Activated T-helper 2 cell treated with anti-CD3 and anti-CD28 coated beads, Interferon-gamma antibody, Interleukin-2, Interleukin-4, amounts not matched to agents 10 μg/mL and 5 μg/mL and 100 μg/mL, durations not matched to agents 14 hours and 24 hours and 36 hours (primary cell): ENCODE measurements around the gene RGS19. TPM values are rescaled to one million over a fixed set of nuclear protein-coding genes. Genes with fewer than 3 reads are reported as not detected.

Source experiments
- DNase-seq: peaks from one replicate; pipeline ENCODE4 v3.0.0; 2021; ENCODE audit warnings: low spot score
- H3K27ac Mint-ChIP-seq: one replicate; pipeline ENCODE4 v1.8.0; 2021; ENCODE audit warnings: mixed read lengths
- H3K27me3 Mint-ChIP-seq: one replicate; pipeline ENCODE4 v1.8.0; 2021; ENCODE audit warnings: low read depth, mixed read lengths
- H3K36me3 Mint-ChIP-seq: one replicate; pipeline ENCODE4 v1.8.0; 2021; ENCODE audit warnings: low read depth, mixed read lengths
- H3K4me1 Mint-ChIP-seq: one replicate; pipeline ENCODE4 v1.8.0; 2021; ENCODE audit warnings: low read depth, mixed read lengths
- H3K4me3 Mint-ChIP-seq: one replicate; pipeline ENCODE4 v1.8.0; 2021; ENCODE audit warnings: low read depth, mild to moderate bottlenecking, moderate library complexity, mixed read lengths
- H3K9me3 Mint-ChIP-seq: one replicate; pipeline ENCODE4 v1.8.0; 2021; ENCODE audit warnings: mixed read lengths
- intact Hi-C: fragments of 100-400 bp; cut with micrococcal nuclease; formaldehyde crosslinking; loops from one replicate; pipeline ENCODE4 v1.15.1; 2023
- total RNA-seq: library from RNA; stranded (reverse); gene quantifications from 2 replicates; pipeline ENCODE4 v1.2.3, GENCODE V29; 2022

RGS19 gene
- total RNA-seq, 1 donor from 2014 or later = 42.0 TPM

- Mint-ChIP-seq H3K9me3 (no peaks in the 10 kb centered on the region), H3K4me3 (peak overlapping the region; percentile 75), H3K36me3 (no peaks in the 10 kb centered on the region), H3K27me3 (no peaks in the 10 kb centered on the region), H3K27ac (peak overlapping the region; percentile 62), H3K4me1 (peaks cover 15% of the 10 kb centered on the region)
- intact Hi-C loops = no loop called here
- peak; percentile 69 for DNase-seq
These were observed 21.5 kb downstream of the RGS19 start for GRCh38 chr20:64057628-64058498.

- peak overlapping the region; percentile 62 for H3K27ac Mint-ChIP-seq
- intact Hi-C loops = no loop called here
- no peaks in the 10 kb centered on the region for H3K36me3 Mint-ChIP-seq
- no peaks in the 10 kb centered on the region for H3K9me3 Mint-ChIP-seq
- no peak for DNase-seq
- H3K4me3 Mint-ChIP-seq = peak overlapping the region; percentile 75
- H3K4me1 Mint-ChIP-seq = peaks cover 13% of the 10 kb centered on the region
- H3K27me3 Mint-ChIP-seq = peaks cover under 1% of the 10 kb centered on the region
These were observed 22.3 kb downstream of the RGS19 start for GRCh38 chr20:64056889-64057627.

- H3K4me3 Mint-ChIP-seq = no peak overlapping the region
- H3K27ac Mint-ChIP-seq = no peak overlapping the region
- intact Hi-C loops = no loop called here
- peaks cover 3% of the 10 kb centered on the region for H3K27me3 Mint-ChIP-seq
- no peak for DNase-seq
- no peaks in the 10 kb centered on the region for H3K36me3 Mint-ChIP-seq
- peaks cover 11% of the 10 kb centered on the region for H3K4me1 Mint-ChIP-seq
- no peaks in the 10 kb centered on the region for H3K9me3 Mint-ChIP-seq
These were observed 22.8 kb downstream of the RGS19 start for GRCh38 chr20:64056639-64056888.

GRCh38 chr20:64055893-64056638 lies 23.3 kb downstream of the RGS19 start:
- no peaks in the 10 kb centered on the region for H3K9me3 Mint-ChIP-seq
- no peak for DNase-seq
- peaks cover 3% of the 10 kb centered on the region for H3K27me3 Mint-ChIP-seq
- peaks cover 11% of the 10 kb centered on the region for H3K4me1 Mint-ChIP-seq
- H3K27ac Mint-ChIP-seq = no peak overlapping the region
- no peak overlapping the region for H3K4me3 Mint-ChIP-seq
- no peaks in the 10 kb centered on the region for H3K36me3 Mint-ChIP-seq
- intact Hi-C loops = no loop called here

- intact Hi-C loops = no loop called here
- peaks cover 6% of the 10 kb centered on the region for H3K27me3 Mint-ChIP-seq
- H3K36me3 Mint-ChIP-seq = no peaks in the 10 kb centered on the region
- no peak overlapping the region for H3K27ac Mint-ChIP-seq
- H3K4me3 Mint-ChIP-seq = no peak overlapping the region
- DNase-seq = no peak
- H3K9me3 Mint-ChIP-seq = no peaks in the 10 kb centered on the region
- H3K4me1 Mint-ChIP-seq = peaks cover 11% of the 10 kb centered on the region
These were observed 23.9 kb downstream of the RGS19 start for GRCh38 chr20:64055396-64055892.

- no peaks in the 10 kb centered on the region for H3K36me3 Mint-ChIP-seq
- no peak overlapping the region for H3K4me3 Mint-ChIP-seq
- H3K9me3 Mint-ChIP-seq = no peaks in the 10 kb centered on the region
- peaks cover 9% of the 10 kb centered on the region for H3K4me1 Mint-ChIP-seq
- H3K27me3 Mint-ChIP-seq = peaks cover 7% of the 10 kb centered on the region
- intact Hi-C loops = no loop called here
- H3K27ac Mint-ChIP-seq = no peak overlapping the region
- no peak for DNase-seq
These were observed 25.3 kb downstream of the RGS19 start for GRCh38 chr20:64053841-64054661.

- H3K36me3 Mint-ChIP-seq = no peaks in the 10 kb centered on the region
- intact Hi-C loops = no loop called here
- no peak for DNase-seq
- H3K27me3 Mint-ChIP-seq = peaks cover 9% of the 10 kb centered on the region
- no peak overlapping the region for H3K27ac Mint-ChIP-seq
- no peak overlapping the region for H3K4me3 Mint-ChIP-seq
- H3K9me3 Mint-ChIP-seq = no peaks in the 10 kb centered on the region
- H3K4me1 Mint-ChIP-seq = peaks cover 7% of the 10 kb centered on the region
These were observed 26.1 kb downstream of the RGS19 start for GRCh38 chr20:64052987-64053840.

- no peaks in the 10 kb centered on the region for H3K9me3 Mint-ChIP-seq
- no peak for DNase-seq
- no peaks in the 10 kb centered on the region for H3K36me3 Mint-ChIP-seq
- intact Hi-C loops = no loop called here
- no peak overlapping the region for H3K4me3 Mint-ChIP-seq
- peaks cover 14% of the 10 kb centered on the region for H3K27me3 Mint-ChIP-seq
- H3K27ac Mint-ChIP-seq = no peak overlapping the region
- peaks cover 7% of the 10 kb centered on the region for H3K4me1 Mint-ChIP-seq
These were observed 27.0 kb downstream of the RGS19 start for GRCh38 chr20:64052326-64052722.

- no peak overlapping the region for H3K27ac Mint-ChIP-seq
- no peaks in the 10 kb centered on the region for H3K36me3 Mint-ChIP-seq
- H3K4me3 Mint-ChIP-seq = no peak overlapping the region
- peaks cover 20% of the 10 kb centered on the region for H3K27me3 Mint-ChIP-seq
- intact Hi-C loops = no loop called here
- H3K4me1 Mint-ChIP-seq = peaks cover 7% of the 10 kb centered on the region
- no peaks in the 10 kb centered on the region for H3K9me3 Mint-ChIP-seq
- no peak for DNase-seq
These were observed 27.6 kb downstream of the RGS19 start for GRCh38 chr20:64051561-64052325.

GRCh38 chr20:64051033-64051452 lies 28.3 kb downstream of the RGS19 start:
- Mint-ChIP-seq H3K27me3 (peaks cover 26% of the 10 kb centered on the region), H3K9me3 (no peaks in the 10 kb centered on the region), H3K4me3 (no peak overlapping the region), H3K4me1 (peaks cover 7% of the 10 kb centered on the region), H3K36me3 (no peaks in the 10 kb centered on the region), H3K27ac (no peak overlapping the region)
- DNase-seq = no peak
- intact Hi-C loops = no loop called here
